B cell (primary cell): Measurements from ENCODE around the gene TCF3. TPM values are rescaled to one million over a fixed set of nuclear protein-coding genes. Genes with fewer than 3 reads are reported as not detected.

Experiments
- ATAC-seq: fragments of 200-7000 bp; cut with Tn5 transposase; one replicate; pipeline ENCODE4 v1.10.0; 2021; ENCODE audit warnings: low read depth, mild to moderate bottlenecking, moderate number of reproducible peaks, moderate library complexity
- CTCF ChIA-PET: fragments of 350-600 bp; sonication (Branson Sonifier 250); formaldehyde crosslinking; loops from one replicate; lab custom pipeline; 2021; ENCODE audit warnings: antibody characterized with exemption, inconsistent platforms; lab: Charles Lee
- POLR2A ChIA-PET: fragments of 350-600 bp; sonication (Branson Sonifier 250); formaldehyde crosslinking; loops from one replicate; lab custom pipeline; 2021; ENCODE audit warnings: antibody characterized with exemption; lab: Charles Lee
- DNase-seq: peaks from one replicate; pipeline ENCODE4 v3.0.0; 2013
- H2AFZ ChIP-seq: 2 replicates; pipeline ENCODE4 v1.6.1; 2012; ENCODE audit warnings: mild to moderate bottlenecking, low read depth, low read length; ENCODE audit not compliant: insufficient read depth, poor library complexity, severe bottlenecking
- H3K27ac ChIP-seq, 2 donors: 1 replicate in 1 of 2; 2 replicates in 1 of 2; pipeline ENCODE4 v1.5.1; 2012 to 2013; ENCODE audit warnings: low read length in 2 of 2, mild to moderate bottlenecking in 2 of 2, moderate library complexity in 1 of 2
- H3K27me3 ChIP-seq, 4 experiments: fragments of 200-600 bp in 1 of 4; sonication (generic) in 1 of 4; replicated peaks in 1 of 4; 1 replicate in 2 of 4; 2 replicates in 2 of 4; pipeline versions ENCODE4 v1.6.1 to v1.7.0; 2013 to 2016; ENCODE audit warnings: low read length in 3 of 4, mild to moderate bottlenecking in 2 of 4, mixed read lengths in 1 of 4, moderate library complexity in 1 of 4; ENCODE audit not compliant: insufficient read depth in 4 of 4, control insufficient read depth in 3 of 4; ENCODE audit errors: control extremely low read depth in 1 of 4
- H3K36me3 ChIP-seq, 2 experiments: replicated peaks in 1 of 2; 1 replicate in 1 of 2; 2 replicates in 1 of 2; pipeline versions ENCODE4 v1.6.1 to v1.7.1; 2013; ENCODE audit warnings: low read length in 1 of 2; ENCODE audit not compliant: insufficient read depth in 2 of 2, control insufficient read depth in 1 of 2; ENCODE audit errors: control extremely low read depth in 1 of 2, extremely low read depth in 1 of 2
- H3K4me1 ChIP-seq, 2 donors: fragments of 200-600 bp in 1 of 2; sonication (generic) in 1 of 2; 1 replicate in 1 of 2; 2 replicates in 1 of 2; pipeline versions ENCODE4 v1.5.1 to v1.6.1; 2013 to 2017; ENCODE audit warnings: low read length in 2 of 2; ENCODE audit not compliant: control insufficient read depth in 2 of 2, insufficient read depth in 2 of 2
- H3K4me2 ChIP-seq: replicated peaks from 2 replicates; pipeline ENCODE3; 2012; ENCODE audit warnings: mild to moderate bottlenecking, low read depth, low read length; ENCODE audit not compliant: poor library complexity, severe bottlenecking
- H3K4me3 ChIP-seq, 5 experiments: fragments of 200-600 bp in 1 of 5; sonication (generic) in 1 of 5; 1 replicate in 3 of 5; 2 replicates in 2 of 5; pipeline versions ENCODE4 v1.5.1 to v1.7.0; 2011 to 2016; ENCODE audit warnings: low read length in 4 of 5, mild to moderate bottlenecking in 4 of 5, low read depth in 2 of 5, control low read depth in 1 of 5, moderate library complexity in 1 of 5; ENCODE audit not compliant: insufficient read depth in 1 of 5; ENCODE audit errors: control extremely low read depth in 1 of 5, extremely low read depth in 1 of 5
- H3K79me2 ChIP-seq: fragments of 200-600 bp; sonication (generic); one replicate; pipeline ENCODE4 v1.6.0; 2016; ENCODE audit warnings: low read length; ENCODE audit not compliant: control insufficient read depth, insufficient read depth
- H3K9ac ChIP-seq: fragments of 200-600 bp; sonication (generic); 2 replicates; pipeline ENCODE4 v1.6.1; 2017; ENCODE audit warnings: mild to moderate bottlenecking, low read length, moderate library complexity
- H3K9me3 ChIP-seq, 3 donors: one replicate each; pipeline versions ENCODE4 v1.6.1 to v1.7.1; 2013; ENCODE audit warnings: low read length in 2 of 3; ENCODE audit not compliant: control insufficient read depth in 2 of 3, insufficient read depth in 1 of 3; ENCODE audit errors: control extremely low read depth in 1 of 3
- H4K20me1 ChIP-seq: 2 replicates; pipeline ENCODE4 v1.6.0; 2012; ENCODE audit warnings: mild to moderate bottlenecking, low read length; ENCODE audit not compliant: insufficient read depth, control insufficient read depth, poor library complexity, severe bottlenecking
- H3K27ac Mint-ChIP-seq: one replicate; pipeline ENCODE4 v1.8.0; 2021; ENCODE audit warnings: mixed read lengths
- H3K27me3 Mint-ChIP-seq: one replicate; pipeline ENCODE4 v1.8.0; 2021; ENCODE audit warnings: mixed read lengths
- H3K4me1 Mint-ChIP-seq: one replicate; pipeline ENCODE4 v1.8.0; 2021; ENCODE audit warnings: mixed read lengths
- H3K4me3 Mint-ChIP-seq: one replicate; pipeline ENCODE4 v1.8.0; 2021; ENCODE audit warnings: mixed read lengths
- H3K9me3 Mint-ChIP-seq: one replicate; pipeline ENCODE4 v1.8.0; 2022; ENCODE audit warnings: mixed read lengths; ENCODE audit not compliant: insufficient read depth
- CTCF ChIP-seq: fragments of 200-600 bp; IDR thresholded peaks from one replicate; pipeline ENCODE4 v1.8.0; 2022; ENCODE audit warnings: antibody characterized with exemption, mild to moderate bottlenecking
- EZH2 ChIP-seq: IDR thresholded peaks from 2 replicates; pipeline ENCODE4 v1.6.1; 2012; ENCODE audit warnings: borderline replicate concordance, low read depth, mild to moderate bottlenecking, moderate library complexity, low read length; ENCODE audit not compliant: insufficient read depth, poor library complexity, severe bottlenecking
- WGBS: methylation state at CpG from one replicate; pipeline ENCODE4 v1.1.5; 2013; ENCODE audit warnings: missing lambda C conversion rate; ENCODE audit not compliant: insufficient coverage; 5-methylcytosine and 5-hydroxymethylcytosine counted together
- intact Hi-C: fragments of 100-400 bp; cut with micrococcal nuclease; formaldehyde crosslinking; loops from one replicate; pipeline ENCODE4 v1.10.0; 2022
- polyA plus RNA-seq: library from polyadenylated mRNA; depleted of rRNA; stranded (reverse); fragments of >200 nt; gene quantifications from 2 replicates; pipeline ENCODE4 v1.2.3, GENCODE V29; 2012
- total RNA-seq, 2 donors: library from RNA; stranded (reverse); fragments of 120-200 nt in 1 of 2; gene quantifications; 1 replicate in 1 of 2; 2 replicates in 1 of 2; pipeline versions ENCODE4 v1.2.3 to v1.2.4, GENCODE V29; 2013 to 2022

Gene TCF3
- total and polyA plus RNA-seq, 2 donors (not counting 1 experiment from before 2014, with no cell fraction given) = 278 to 588 TPM

- H4K20me1 ChIP-seq = peaks cover 5% of the 10 kb centered on the region
- no peak overlapping the region for H3K27ac ChIP-seq
- peaks cover 3% of the 10 kb centered on the region for H3K79me2 ChIP-seq
- TF ChIP-seq CTCF = no peak
- WGBS = 96% methylated on average over 11 of the region's 12 CpGs
- H3K9ac ChIP-seq = no peak overlapping the region
- ATAC-seq (no peak), DNase-seq (no peak)
- no peaks in the 10 kb centered on the region for H3K9me3 ChIP-seq
- Mint-ChIP-seq H3K9me3 (no peaks in the 10 kb centered on the region), H3K4me1 (peaks cover 2% of the 10 kb centered on the region), H3K27me3 (peaks cover 3% of the 10 kb centered on the region), H3K4me3 (no peak overlapping the region), H3K27ac (no peak overlapping the region)
- H2AFZ ChIP-seq = no peak overlapping the region
- peaks cover 0 to 4% of the 10 kb centered on the region in 2 experiments for H3K36me3 ChIP-seq
- no peak overlapping the region for H3K4me2 ChIP-seq
- POLR2A ChIA-PET = no interaction called here
- H3K27me3 ChIP-seq = peaks cover 0 to 10% (median 0%) of the 10 kb centered on the region in 4 experiments
- intact Hi-C loops = no loop called here
- peaks cover 11 to 13% of the 10 kb centered on the region in 2 donors for H3K4me1 ChIP-seq
- CTCF ChIA-PET = no interaction called here
- no peak overlapping the region for H3K4me3 ChIP-seq
Observed at GRCh38 chr19:1571358-1571757, 81.1 kb downstream of the TCF3 start.

DNA sequence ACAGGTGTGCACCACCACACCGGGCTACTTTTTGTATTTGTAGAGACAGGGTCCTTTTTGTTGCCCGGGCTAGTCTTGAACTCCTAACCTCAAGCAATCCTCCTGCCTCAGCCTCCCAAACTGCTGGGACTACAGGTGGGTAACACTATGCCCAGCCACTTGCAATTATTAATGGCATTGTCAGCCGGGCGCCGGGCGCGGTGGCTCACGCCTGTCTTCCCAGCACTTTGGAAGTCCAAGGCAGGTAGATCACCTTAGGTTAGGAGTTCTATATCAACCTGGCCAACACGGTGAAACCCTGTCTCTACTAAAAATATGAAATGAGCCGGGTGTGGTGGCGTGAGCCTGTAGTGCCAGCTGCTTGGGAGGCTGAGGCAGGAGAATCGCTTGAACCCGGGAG, 81.6 kb downstream of the TCF3 start:
- H4K20me1 ChIP-seq = peaks cover 5% of the 10 kb centered on the region
- no peak overlapping the region for H3K4me3 ChIP-seq
- H3K4me3 Mint-ChIP-seq = no peak overlapping the region
- no peak overlapping the region for H3K27ac ChIP-seq
- peaks cover 2% of the 10 kb centered on the region for H3K4me1 Mint-ChIP-seq
- POLR2A ChIA-PET = no interaction called here
- intact Hi-C loops = no loop called here
- no peak overlapping the region for H3K4me2 ChIP-seq
- no peak for TF ChIP-seq EZH2
- TF ChIP-seq CTCF = no peak
- no peak overlapping the region for H2AFZ ChIP-seq
- H3K27ac Mint-ChIP-seq = no peak overlapping the region
- no peaks in the 10 kb centered on the region for H3K36me3 ChIP-seq
- CTCF ChIA-PET = interaction anchor here (1.0 kb wide), 1 partner anchor 24 kb away, joined by 4 read pairs; no protein-coding TSS in a partner anchor
- H3K79me2 ChIP-seq = peaks cover 3% of the 10 kb centered on the region
- H3K27me3 Mint-ChIP-seq = peaks cover 3% of the 10 kb centered on the region
- H3K4me1 ChIP-seq = peaks cover 11 to 13% of the 10 kb centered on the region in 2 donors
- WGBS = 97% methylated on average over 8 of the region's 13 CpGs
- ATAC-seq = no peak
- no peak overlapping the region for H3K9ac ChIP-seq
- peaks cover 0 to 16% (median 0%) of the 10 kb centered on the region in 4 experiments for H3K27me3 ChIP-seq
- no peaks in the 10 kb centered on the region for H3K9me3 Mint-ChIP-seq
- DNase-seq = no peak
- no peaks in the 10 kb centered on the region for H3K9me3 ChIP-seq
